Measurements from ENCODE around the gene INTS13.

GRCh38 chr12:26884765-26885576 lies 52.8 kb downstream of the INTS13 start:
- no peak for TF ChIP-seq EZH2phosphoT487 (IDR thresholded peaks at IDR 0.05; ENCODE audit: borderline replicate concordance, low read length)
- TF ChIP-seq CTCF (conservative IDR thresholded peaks at IDR 0.05; ENCODE audit: low read depth, low read length) = peak; percentile 99
